ENCODE data around the gene MAP3K8.

Gene MAP3K8

DNA sequence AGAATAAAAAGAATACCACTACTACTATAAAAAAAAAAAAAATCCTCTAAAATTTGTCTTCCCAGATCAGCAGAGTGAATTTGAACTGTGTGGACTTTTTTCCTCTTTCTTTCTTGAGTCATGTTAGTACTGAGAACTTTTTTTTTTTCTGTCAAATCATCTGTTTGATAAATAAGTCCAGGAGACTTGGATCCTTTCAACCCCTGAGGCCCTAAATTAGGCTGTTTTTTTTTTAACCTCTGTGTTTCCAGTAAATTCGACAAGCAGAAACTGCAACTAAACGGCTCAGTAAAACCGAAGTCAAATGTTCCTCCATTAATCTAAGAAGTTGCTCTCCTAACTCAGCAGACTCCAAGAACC lies 2.7 kb downstream of the MAP3K8 start:
- no peak for TF ChIP-seq CTCF (IDR thresholded peaks at IDR 0.05; ENCODE audit: insufficient read depth, low read depth, low read length, missing control alignments)
- H3K4me3 ChIP-seq (ENCODE audit: low read length), result no peak overlapping the region
- DNase-seq (ENCODE audit: low read depth), result no peak

- no peak for TF ChIP-seq CTCF (IDR thresholded peaks at IDR 0.05; ENCODE audit: insufficient read depth, low read depth, low read length, missing control alignments)
- DNase-seq (ENCODE audit: low read depth), result peak; percentile 63
- no peak overlapping the region for H3K4me3 ChIP-seq (ENCODE audit: low read length)
These were observed 3.3 kb downstream of the MAP3K8 start for GRCh38 chr10:30437031-30437841.

DNA sequence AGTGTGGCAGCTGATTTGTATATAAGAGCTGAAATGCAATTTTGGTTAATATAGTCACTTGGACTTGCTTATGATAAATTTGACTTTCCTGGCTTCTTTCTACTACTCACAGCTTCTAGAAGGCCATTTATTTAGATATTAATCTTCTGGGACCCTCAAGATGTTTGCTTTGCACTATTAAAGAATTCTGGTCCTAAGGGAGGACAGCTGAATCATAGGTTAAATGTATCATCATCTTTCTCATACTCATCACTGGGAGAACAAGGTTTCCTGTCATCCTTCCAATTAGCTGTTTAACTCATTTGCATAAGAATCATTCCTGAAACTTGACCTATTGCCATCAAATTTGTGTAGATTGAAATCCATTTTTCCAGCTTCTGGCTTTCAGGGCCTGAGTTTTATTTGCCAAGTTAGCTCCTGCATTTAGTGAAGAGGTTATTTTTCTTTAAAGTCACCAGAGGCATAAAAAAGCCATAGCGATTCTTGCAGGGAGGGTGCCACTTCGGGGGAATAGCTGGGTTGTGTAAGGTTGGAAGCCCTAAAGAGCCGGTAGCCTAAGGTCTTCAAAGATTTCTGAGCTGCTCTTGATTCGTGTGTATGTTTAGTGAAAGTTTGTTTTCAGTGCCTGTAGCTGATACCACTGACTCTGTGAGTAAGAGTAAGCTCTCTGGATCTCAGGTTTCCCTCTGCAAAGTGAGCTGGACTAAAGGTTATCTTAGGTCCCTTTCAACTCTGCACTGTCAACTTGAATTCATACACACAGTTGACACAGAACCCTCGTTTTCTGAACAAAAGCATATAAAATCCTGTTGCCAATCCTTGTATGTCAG lies 4.3 kb downstream of the MAP3K8 start:
- peak; percentile 57 for DNase-seq (ENCODE audit: low read depth)
- H3K4me3 ChIP-seq (ENCODE audit: low read length), result no peak overlapping the region

DNA sequence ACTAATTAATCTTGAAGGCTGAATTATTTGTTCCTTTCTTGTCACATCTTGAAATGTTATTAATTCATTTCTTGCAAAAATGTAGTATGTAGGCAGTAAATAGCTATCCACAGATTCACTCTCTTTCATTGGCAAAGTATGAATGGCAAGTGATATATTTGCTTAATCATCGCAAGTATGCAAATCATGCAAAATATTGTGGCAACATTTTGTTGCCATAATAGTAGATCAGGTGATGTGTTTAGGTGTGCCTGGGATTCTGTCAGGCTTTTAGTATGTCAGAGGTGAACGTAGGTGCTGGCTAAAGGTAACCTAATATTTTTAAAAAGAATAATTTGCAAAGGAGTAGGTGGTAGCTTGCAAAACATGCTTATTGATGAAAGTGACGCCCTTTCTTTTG lies 5.9 kb downstream of the MAP3K8 start:
- no peak for TF ChIP-seq CTCF (IDR thresholded peaks at IDR 0.05; ENCODE audit: insufficient read depth, low read depth, low read length, missing control alignments)
- no peak overlapping the region for H3K4me3 ChIP-seq (ENCODE audit: low read length)
- no peak for DNase-seq (ENCODE audit: low read depth)

More for the DNA sequence above, 4.3 kb downstream of the MAP3K8 start:
- no peak for TF ChIP-seq CTCF (IDR thresholded peaks at IDR 0.05; ENCODE audit: insufficient read depth, low read depth, low read length, missing control alignments)

DNA sequence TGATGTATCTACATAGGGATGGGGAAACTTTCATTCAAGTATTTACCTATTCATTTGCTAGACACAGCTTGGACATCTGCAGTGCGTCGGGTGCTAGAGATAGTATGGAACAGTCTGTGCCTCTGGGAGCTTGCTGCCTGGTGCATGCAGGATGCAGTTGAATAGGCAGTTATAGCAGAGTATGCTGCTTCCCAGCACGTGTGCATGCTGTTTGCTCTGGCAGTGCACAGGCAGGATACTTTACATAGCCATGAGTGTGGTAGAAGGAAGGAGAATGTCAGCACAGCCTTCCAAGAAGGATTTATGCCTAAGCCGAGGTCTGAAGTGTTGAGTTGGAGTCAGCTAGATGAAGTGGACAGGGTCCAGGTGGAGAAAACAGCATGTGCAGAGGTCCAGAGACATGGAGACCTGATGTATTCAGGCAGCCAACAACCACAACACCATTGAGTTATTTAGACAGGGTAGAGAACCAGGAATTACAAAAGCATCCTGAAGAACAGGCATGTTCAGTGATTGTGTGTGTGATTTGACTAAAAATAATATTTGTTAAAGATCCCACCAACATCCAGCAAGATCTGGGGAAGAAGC lies 8.1 kb downstream of the MAP3K8 start:
- no peak for DNase-seq (ENCODE audit: low read depth)
- no peak for TF ChIP-seq CTCF (IDR thresholded peaks at IDR 0.05; ENCODE audit: insufficient read depth, low read depth, low read length, missing control alignments)
- H3K4me3 ChIP-seq (ENCODE audit: low read length), result no peak overlapping the region

DNA sequence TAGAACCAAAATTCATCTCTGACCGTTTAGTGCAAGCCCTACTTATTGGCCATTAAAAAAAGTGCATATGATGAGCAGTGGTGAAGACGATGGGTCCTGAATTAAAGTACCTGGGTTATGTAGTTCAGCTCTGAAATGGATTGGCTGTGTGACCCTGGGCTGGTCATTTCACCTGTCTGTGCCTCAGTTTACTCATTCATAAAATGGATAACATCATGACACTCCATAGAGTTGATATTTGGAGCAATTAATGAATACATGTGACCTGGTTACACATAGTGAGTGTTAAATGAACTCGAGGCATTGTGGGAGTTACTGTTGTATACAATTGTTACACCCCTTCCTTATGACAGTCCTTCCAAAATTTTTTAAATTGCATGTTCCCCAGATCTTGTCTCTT lies 9.1 kb downstream of the MAP3K8 start:
- DNase-seq (ENCODE audit: low read depth), result no peak
- H3K4me3 ChIP-seq (ENCODE audit: low read length), result no peak overlapping the region
- TF ChIP-seq CTCF (IDR thresholded peaks at IDR 0.05; ENCODE audit: insufficient read depth, low read depth, low read length, missing control alignments), result no peak
